Measurements from ENCODE around the gene MARK3.
A peak's percentile ranks its signal among the peaks of the same experiment; 100 is the strongest.
"Not testable (repeated sequence)": the region's sequence is repeated elsewhere in the genome, so short reads cannot be mapped to it uniquely, and the experiment has no call there.

The MARK3 gene

GRCh38 chr14:103385152-103385928, at the start of gene MARK3:
TSS of gene MARK3 (plus strand) at chr14:103385415. CDS start at chr14:103386030, 615 bp downstream.
- peak; percentile 96 for DNase-seq

GRCh38 chr14:103336191-103336590, 49.0 kb upstream of the MARK3 start:
- no peak for DNase-seq

GRCh38 chr14:103337794-103338193, 47.4 kb upstream of the MARK3 start:
- no peak for DNase-seq

- DNase-seq, result no peak
Observed at GRCh38 chr14:103339561-103339960, 45.7 kb upstream of the MARK3 start.

- DNase-seq, result no peak
Observed at GRCh38 chr14:103340480-103341212, 44.6 kb upstream of the MARK3 start.

GRCh38 chr14:103341250-103342129, 43.7 kb upstream of the MARK3 start:
- DNase-seq, result no peak

GRCh38 chr14:103343164-103343879, 41.9 kb upstream of the MARK3 start:
- DNase-seq, result no peak

- DNase-seq, result no peak
Observed at GRCh38 chr14:103343905-103344797, 41.1 kb upstream of the MARK3 start.

- DNase-seq, result peak; percentile 23
Observed at GRCh38 chr14:103346286-103346685, 38.9 kb upstream of the MARK3 start.

- DNase-seq, result no peak
Observed at GRCh38 chr14:103347091-103347815, 38.0 kb upstream of the MARK3 start.

GRCh38 chr14:103348154-103348553, 37.1 kb upstream of the MARK3 start:
- DNase-seq, result peak; percentile 35

GRCh38 chr14:103349982-103350381, 35.2 kb upstream of the MARK3 start:
- DNase-seq, result no peak

- no peak for DNase-seq
Observed at GRCh38 chr14:103353362-103353761, 31.9 kb upstream of the MARK3 start.

- DNase-seq, result no peak
Observed at GRCh38 chr14:103354141-103354540, 31.1 kb upstream of the MARK3 start.

- no peak for DNase-seq
Observed at GRCh38 chr14:103356024-103356682, 29.1 kb upstream of the MARK3 start.

GRCh38 chr14:103357552-103357951, 27.7 kb upstream of the MARK3 start:
- DNase-seq, result not testable (repeated sequence)

- DNase-seq, result no peak
Observed at GRCh38 chr14:103360548-103360947, 24.7 kb upstream of the MARK3 start.

- peak; percentile 95 for DNase-seq
Observed at GRCh38 chr14:103361867-103362266, 23.3 kb upstream of the MARK3 start.

GRCh38 chr14:103362780-103363179, 22.4 kb upstream of the MARK3 start:
- no peak for DNase-seq

GRCh38 chr14:103366741-103367140, 18.5 kb upstream of the MARK3 start:
- peak; percentile 42 for DNase-seq
